Astrocyte (in vitro differentiated cells and primary cell): ENCODE data around the gene RBM24. TPM values are rescaled to one million over a fixed set of nuclear protein-coding genes. Genes with fewer than 3 reads are reported as not detected.
A peak's percentile ranks its signal among the peaks of the same experiment; 100 is the strongest.

ENCODE experiments used
- DNase-seq: peaks from one replicate; pipeline ENCODE4 v3.0.0-alpha.2; 2010; ENCODE audit warnings: low read depth
- FAIRE-seq: peaks from 2 replicates; lab custom pipeline; 2011; peaks lifted over from hg19 to GRCh38; lab: Jason Lieb, UNC
- H2AFZ ChIP-seq: 2 replicates; pipeline ENCODE4 v1.6.0; 2012; ENCODE audit warnings: low read depth, low read length, inconsistent platforms
- H3K27ac ChIP-seq: 2 replicates; pipeline ENCODE4 v1.5.1; 2011; ENCODE audit warnings: low read depth, low read length, inconsistent platforms
- H3K27me3 ChIP-seq: 2 replicates; pipeline ENCODE4 v1.6.0; 2011; ENCODE audit warnings: low read length, inconsistent platforms; ENCODE audit not compliant: insufficient read depth
- H3K36me3 ChIP-seq: 2 replicates; pipeline ENCODE4 v1.5.1; 2011; ENCODE audit warnings: low read length, inconsistent platforms; ENCODE audit not compliant: insufficient read depth
- H3K4me1 ChIP-seq: 2 replicates; pipeline ENCODE4 v1.5.1; 2011; ENCODE audit warnings: low read length, inconsistent platforms; ENCODE audit not compliant: insufficient read depth
- H3K4me2 ChIP-seq: 2 replicates; pipeline ENCODE4 v1.6.0; 2012; ENCODE audit warnings: low read length, inconsistent platforms
- H3K4me3 ChIP-seq: 2 replicates; pipeline ENCODE4 v1.5.1; 2011; ENCODE audit warnings: low read depth, mild to moderate bottlenecking, low read length, inconsistent platforms; ENCODE audit not compliant: insufficient read depth
- H3K79me2 ChIP-seq: 2 replicates; pipeline ENCODE4 v1.6.0; 2012; ENCODE audit warnings: mild to moderate bottlenecking, low read length, inconsistent platforms; ENCODE audit not compliant: insufficient read depth
- H3K9ac ChIP-seq: 2 replicates; pipeline ENCODE4 v1.6.0; 2012; ENCODE audit warnings: mild to moderate bottlenecking, low read length, inconsistent platforms
- H3K9me3 ChIP-seq: 2 replicates; pipeline ENCODE4 v1.5.1; 2012; ENCODE audit warnings: low read depth, mild to moderate bottlenecking, low read length, inconsistent platforms; ENCODE audit not compliant: insufficient read depth
- H4K20me1 ChIP-seq: 2 replicates; pipeline ENCODE4 v1.6.0; 2012; ENCODE audit warnings: low read length, inconsistent platforms; ENCODE audit not compliant: insufficient read depth
- H3K27ac Mint-ChIP-seq: one replicate; pipeline ENCODE4 v1.8.0; 2021; ENCODE audit warnings: mild to moderate bottlenecking, mixed read lengths; ENCODE audit not compliant: unreplicated experiment
- H3K27me3 Mint-ChIP-seq: one replicate; pipeline ENCODE4 v1.8.0; 2021; ENCODE audit warnings: low read depth, mixed read lengths; ENCODE audit not compliant: unreplicated experiment
- H3K36me3 Mint-ChIP-seq: one replicate; pipeline ENCODE4 v1.8.0; 2021; ENCODE audit warnings: low read depth, mixed read lengths; ENCODE audit not compliant: unreplicated experiment
- H3K4me1 Mint-ChIP-seq: one replicate; pipeline ENCODE4 v1.8.0; 2021; ENCODE audit warnings: low read depth, mixed read lengths; ENCODE audit not compliant: unreplicated experiment
- H3K4me3 Mint-ChIP-seq: one replicate; pipeline ENCODE4 v1.8.0; 2021; ENCODE audit warnings: mild to moderate bottlenecking, moderate library complexity, mixed read lengths; ENCODE audit not compliant: unreplicated experiment
- H3K9me3 Mint-ChIP-seq: one replicate; pipeline ENCODE4 v1.8.0; 2021; ENCODE audit warnings: mild to moderate bottlenecking, mixed read lengths; ENCODE audit not compliant: unreplicated experiment
- CTCF ChIP-seq: IDR thresholded peaks from 2 replicates; pipeline ENCODE4 v1.5.1; 2011; ENCODE audit warnings: low read depth, mild to moderate bottlenecking, inconsistent platforms, low read length, moderate library complexity; ENCODE audit not compliant: insufficient read depth
- EZH2 ChIP-seq: IDR thresholded peaks from 2 replicates; pipeline ENCODE4 v1.6.1; 2012; ENCODE audit warnings: mild to moderate bottlenecking, low read length, inconsistent platforms; ENCODE audit not compliant: insufficient read depth
- total RNA-seq: library from RNA; stranded (reverse); gene quantifications from 2 replicates; pipeline ENCODE4 v1.2.1, GENCODE V29; 2021

The RBM24 gene
- total RNA-seq, 1 donor from 2014 or later = 22.7 TPM

DNA sequence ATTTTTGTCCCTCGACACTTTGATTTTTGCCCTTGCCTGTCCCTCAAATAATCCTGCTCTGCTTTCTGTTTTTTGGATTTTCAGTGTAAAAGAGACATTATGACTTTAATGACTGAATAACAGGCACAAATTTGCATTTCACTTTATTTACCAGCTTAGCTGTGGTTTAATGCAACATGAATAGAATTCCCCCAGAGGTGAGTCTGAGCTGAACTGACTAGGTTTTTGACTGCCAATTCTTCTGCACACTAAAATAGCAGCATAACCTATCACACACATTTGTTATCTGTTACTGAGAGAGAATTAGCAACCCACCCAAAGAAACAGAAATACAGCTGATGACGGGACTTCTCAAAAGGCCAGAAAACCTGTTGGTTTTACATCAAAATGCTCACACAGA lies 3.9 kb upstream of the RBM24 start:
- Histone ChIP-seq H3K27ac (peak overlapping the region; percentile 40), H3K9ac (peak overlapping the region; percentile 9), H3K9me3 (no peaks in the 10 kb centered on the region), H3K36me3 (no peaks in the 10 kb centered on the region), H3K79me2 (peaks cover 9% of the 10 kb centered on the region), H3K4me2 (peak overlapping the region; percentile 67), H3K4me3 (no peak overlapping the region), H3K27me3 (no peaks in the 10 kb centered on the region), H2AFZ (no peak overlapping the region), H3K4me1 (peaks cover 26% of the 10 kb centered on the region), H4K20me1 (no peaks in the 10 kb centered on the region)
- no peaks in the 10 kb centered on the region for H3K27me3 Mint-ChIP-seq
- FAIRE-seq (no peak), DNase-seq (peak; percentile 33)
- H3K9me3 Mint-ChIP-seq = no peaks in the 10 kb centered on the region
- H3K4me3 Mint-ChIP-seq = no peak overlapping the region
- H3K27ac Mint-ChIP-seq = no peak overlapping the region
- H3K4me1 Mint-ChIP-seq = peaks cover 28% of the 10 kb centered on the region
- no peaks in the 10 kb centered on the region for H3K36me3 Mint-ChIP-seq
- TF ChIP-seq EZH2 = no peak
- no peak for TF ChIP-seq CTCF

DNA sequence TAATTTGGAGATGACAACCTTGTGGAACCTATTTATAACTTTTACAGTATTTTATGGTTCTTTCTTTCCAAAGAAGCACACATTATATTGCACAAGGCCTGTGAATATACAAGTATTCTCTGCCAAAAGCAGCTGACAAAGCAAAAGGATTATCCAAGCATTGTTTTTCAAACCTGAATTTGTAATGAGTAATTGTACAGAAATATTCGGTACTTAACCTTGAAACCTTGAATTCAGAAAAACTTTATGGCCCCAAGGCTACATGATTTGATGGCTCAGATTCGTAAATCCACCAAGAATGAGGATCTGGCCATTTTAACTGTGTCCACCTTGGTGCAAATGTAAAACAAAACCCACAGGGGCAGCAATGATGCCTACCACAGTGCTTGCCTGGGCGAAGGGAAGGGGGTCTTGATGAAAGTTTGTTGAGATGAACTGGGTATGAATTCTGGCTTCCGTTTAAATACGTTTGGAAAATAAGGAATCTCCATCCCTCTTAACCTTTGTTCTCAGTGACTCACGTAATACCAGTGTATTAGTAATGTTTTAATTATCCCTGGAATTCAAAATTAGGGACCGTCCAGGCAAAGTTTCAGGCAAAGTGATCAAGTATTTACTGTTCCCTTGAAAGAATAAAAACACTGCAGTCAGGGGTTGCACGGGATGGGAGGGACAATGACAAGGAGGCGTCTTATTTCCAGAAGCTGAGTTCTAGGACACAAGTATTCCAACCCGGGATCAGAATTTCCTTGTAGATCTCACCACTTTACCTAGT lies 2.7 kb upstream of the RBM24 start:
- H3K4me3 ChIP-seq = peak overlapping the region; percentile 14
- no peaks in the 10 kb centered on the region for H3K27me3 ChIP-seq
- H2AFZ ChIP-seq = peak overlapping the region; percentile 49
- DNase-seq (peak; percentile 74), FAIRE-seq (peak; percentile 77)
- peak overlapping the region; percentile 91 for H3K27ac ChIP-seq
- H3K27ac Mint-ChIP-seq = peak overlapping the region; percentile 70
- no peak overlapping the region for H3K4me3 Mint-ChIP-seq
- peak overlapping the region; percentile 67 for H3K4me2 ChIP-seq
- H3K9ac ChIP-seq = peak overlapping the region; percentile 68
- peaks cover 33% of the 10 kb centered on the region for H3K4me1 Mint-ChIP-seq
- no peaks in the 10 kb centered on the region for H3K36me3 Mint-ChIP-seq
- H3K4me1 ChIP-seq = peaks cover 32% of the 10 kb centered on the region
- no peaks in the 10 kb centered on the region for H3K9me3 Mint-ChIP-seq
- H3K36me3 ChIP-seq = no peaks in the 10 kb centered on the region
- no peak for TF ChIP-seq CTCF
- no peak for TF ChIP-seq EZH2
- H3K9me3 ChIP-seq = no peaks in the 10 kb centered on the region
- peaks cover 18% of the 10 kb centered on the region for H3K79me2 ChIP-seq
- peaks cover 2% of the 10 kb centered on the region for H3K27me3 Mint-ChIP-seq
- no peaks in the 10 kb centered on the region for H4K20me1 ChIP-seq

- Histone ChIP-seq H2AFZ (peak overlapping the region; percentile 85), H4K20me1 (peaks cover 1% of the 10 kb centered on the region), H3K9ac (peak overlapping the region; percentile 95), H3K79me2 (peaks cover 22% of the 10 kb centered on the region), H3K27me3 (no peaks in the 10 kb centered on the region), H3K4me2 (peak overlapping the region; percentile 91), H3K9me3 (no peaks in the 10 kb centered on the region), H3K4me1 (peaks cover 32% of the 10 kb centered on the region), H3K36me3 (peaks cover 4% of the 10 kb centered on the region), H3K4me3 (peak overlapping the region; percentile 79), H3K27ac (peak overlapping the region; percentile 59)
- Mint-ChIP-seq H3K27me3 (peaks cover 4% of the 10 kb centered on the region), H3K9me3 (no peaks in the 10 kb centered on the region), H3K27ac (peak overlapping the region; percentile 42), H3K4me3 (peak overlapping the region; percentile 71), H3K36me3 (peaks cover 1% of the 10 kb centered on the region), H3K4me1 (peaks cover 33% of the 10 kb centered on the region)
- no peak for TF ChIP-seq CTCF
- no peak for TF ChIP-seq EZH2
- DNase-seq (no peak), FAIRE-seq (no peak)
Measured at GRCh38 chr6:17280138-17280537, 1.0 kb upstream of the RBM24 start.
